ENCODE data around the gene DAPP1. TPM values are rescaled to one million over a fixed set of nuclear protein-coding genes. Genes with fewer than 3 reads are reported as not detected.

Gene DAPP1
- total RNA-seq, 2 experiments from 2014 or later = 55.7 to 71.9 TPM

- intact Hi-C loops (cut with micrococcal nuclease; ENCODE audit: unreplicated experiment) = no loop called here
- no peak overlapping the region for H3K27ac ChIP-seq (ENCODE audit: low read depth, low read length, poor library complexity, severe bottlenecking)
- H4K20me1 ChIP-seq (ENCODE audit: insufficient read depth, low read length) = no peaks in the 10 kb centered on the region
- DNase-seq (ENCODE audit: low spot score) = no peak
- no peaks in the 10 kb centered on the region for H3K9me3 ChIP-seq (ENCODE audit: low read length)
- no TSS peak for BruUV-seq (replicated peaks)
- no peaks in the 10 kb centered on the region for H3K9me2 ChIP-seq (ENCODE audit: insufficient read depth, low read length)
- peaks cover 32% of the 10 kb centered on the region for H3K4me1 ChIP-seq (ENCODE audit: insufficient read depth, low read length, poor library complexity, severe bottlenecking)
- CTCF ChIA-PET (ENCODE audit: unreplicated experiment) = no interaction called here
- POLR2A ChIA-PET = interaction anchor here (0.6 to 1.3 kb wide), 4 partner anchors 8 to 712 kb away, joined by 3 to 4 read pairs (median 3); no protein-coding TSS in a partner anchor
- peaks cover 12% of the 10 kb centered on the region; the same call in 1 of the 2 replicates for H3K79me2 ChIP-seq (ENCODE audit: insufficient read depth, low read depth, low read length)
- TF ChIP-seq CTCF (conservative IDR thresholded peaks at IDR 0.05; ENCODE audit: low read length) = no peak
- no peak for TF ChIP-seq EZH2phosphoT487 (IDR thresholded peaks at IDR 0.05; ENCODE audit: borderline replicate concordance, low read depth, low read length)
- H3K4me3 ChIP-seq (ENCODE audit: low read depth, low read length, poor library complexity, severe bottlenecking) = no peak overlapping the region
- H2AFZ ChIP-seq (ENCODE audit: low read length) = no peak overlapping the region
- peaks cover 92% of the 10 kb centered on the region for H3K36me3 ChIP-seq (ENCODE audit: insufficient read depth, low read length)
- H3K4me2 ChIP-seq (ENCODE audit: low read length) = no peak overlapping the region
Measured at GRCh38 chr4:99861120-99861905, 44.7 kb downstream of the DAPP1 start.

GRCh38 chr4:99863804-99864203 lies 47.2 kb downstream of the DAPP1 start:
- Histone ChIP-seq H3K9me3 (ENCODE audit: low read length) (no peaks in the 10 kb centered on the region), H4K20me1 (ENCODE audit: insufficient read depth, low read length) (no peaks in the 10 kb centered on the region), H2AFZ (ENCODE audit: low read length) (no peak overlapping the region), H3K36me3 (ENCODE audit: insufficient read depth, low read length) (peaks cover 93% of the 10 kb centered on the region), H3K4me1 (ENCODE audit: insufficient read depth, low read length, poor library complexity, severe bottlenecking) (peaks cover 25% of the 10 kb centered on the region), H3K9me2 (ENCODE audit: insufficient read depth, low read length) (no peaks in the 10 kb centered on the region), H3K4me2 (ENCODE audit: low read length) (no peak overlapping the region), H3K79me2 (ENCODE audit: insufficient read depth, low read depth, low read length) (peaks cover 12% of the 10 kb centered on the region; the same call in 1 of the 2 replicates), H3K4me3 (ENCODE audit: low read depth, low read length, poor library complexity, severe bottlenecking) (no peak overlapping the region), H3K27ac (ENCODE audit: low read depth, low read length, poor library complexity, severe bottlenecking) (no peak overlapping the region)
- TF ChIP-seq CTCF (conservative IDR thresholded peaks at IDR 0.05; ENCODE audit: low read length) (no peak), EZH2phosphoT487 (IDR thresholded peaks at IDR 0.05; ENCODE audit: borderline replicate concordance, low read depth, low read length) (no peak)
- CTCF ChIA-PET (ENCODE audit: unreplicated experiment) = no interaction called here
- intact Hi-C loops (cut with micrococcal nuclease; ENCODE audit: unreplicated experiment) = loop anchor here (1.0 kb wide), 1 partner anchor 35 kb away; no protein-coding TSS in a partner anchor
- BruUV-seq (replicated peaks) = no TSS peak
- POLR2A ChIA-PET = interaction anchor here (0.7 kb wide), 2 partner anchors 16 to 26 kb away, joined by 4 to 5 read pairs; no protein-coding TSS in a partner anchor
- no peak for DNase-seq (ENCODE audit: low spot score)

- POLR2A ChIA-PET = interaction anchor here (0.6 kb wide), 1 partner anchor 11 kb away, joined by 5 read pairs; no protein-coding TSS in a partner anchor
- intact Hi-C loops (cut with micrococcal nuclease; ENCODE audit: unreplicated experiment) = no loop called here
- no TSS peak for BruUV-seq (replicated peaks)
- no peak overlapping the region for H3K4me3 ChIP-seq (ENCODE audit: low read depth, low read length, poor library complexity, severe bottlenecking)
- H3K9me3 ChIP-seq (ENCODE audit: low read length) = no peaks in the 10 kb centered on the region
- H4K20me1 ChIP-seq (ENCODE audit: insufficient read depth, low read length) = no peaks in the 10 kb centered on the region
- CTCF ChIA-PET (ENCODE audit: unreplicated experiment) = no interaction called here
- H3K79me2 ChIP-seq (ENCODE audit: insufficient read depth, low read depth, low read length) = no peaks in the 10 kb centered on the region
- no peak for DNase-seq (ENCODE audit: low spot score)
- H3K27ac ChIP-seq (ENCODE audit: low read depth, low read length, poor library complexity, severe bottlenecking) = no peak overlapping the region
- H3K36me3 ChIP-seq (ENCODE audit: insufficient read depth, low read length) = peaks cover 92% of the 10 kb centered on the region
- no peak overlapping the region for H3K4me2 ChIP-seq (ENCODE audit: low read length)
- TF ChIP-seq CTCF (conservative IDR thresholded peaks at IDR 0.05; ENCODE audit: low read length) = no peak
- no peak for TF ChIP-seq EZH2phosphoT487 (IDR thresholded peaks at IDR 0.05; ENCODE audit: borderline replicate concordance, low read depth, low read length)
- H2AFZ ChIP-seq (ENCODE audit: low read length) = no peak overlapping the region
- no peaks in the 10 kb centered on the region for H3K9me2 ChIP-seq (ENCODE audit: insufficient read depth, low read length)
- no peaks in the 10 kb centered on the region for H3K4me1 ChIP-seq (ENCODE audit: insufficient read depth, low read length, poor library complexity, severe bottlenecking)
Measured at GRCh38 chr4:99868126-99868596, 51.5 kb downstream of the DAPP1 start.
